Posterior vena cava (tissue), 2 donors: ENCODE data around the gene KDM7A. TPM values are rescaled to one million over a fixed set of nuclear protein-coding genes. Genes with fewer than 3 reads are reported as not detected.
"Not testable (repeated sequence)": the region's sequence is repeated elsewhere in the genome, so short reads cannot be mapped to it uniquely, and the experiment has no call there.

ENCODE experiments used
- DNase-seq: peaks from one replicate; pipeline ENCODE4 v3.0.0-alpha.2; 2020; ENCODE audit warnings: low spot score
- intact Hi-C, 2 donors: fragments of 100-400 bp; cut with DNase I; formaldehyde crosslinking; loops; one replicate each; pipeline versions ENCODE4 v1.14.1 to v1.14.2; 2022 to 2023
- total RNA-seq, 2 donors: library from RNA; stranded (reverse); fragmentation: NEBNext Ultra II Directional; extraction: Animal tissue kit (Norgen Biotek cat#: 25700); gene quantifications; one replicate each; pipeline ENCODE4 v1.2.1, GENCODE V29; 2021
- donor health status: DM: yes; HTN: yes; CAD: no.
- donor health status: DM: yes; HTN: yes; CAD: no.

The KDM7A gene
- total RNA-seq, 2 donors from 2014 or later = 15.4 to 23.1 TPM

GRCh38 chr7:140122965-140123364 is 53.8 kb downstream of the KDM7A start:
- no peak for DNase-seq
- intact Hi-C loops = no loop called here

GRCh38 chr7:140121326-140121725 is 55.5 kb downstream of the KDM7A start:
- intact Hi-C loops = no loop called here
- no peak for DNase-seq

GRCh38 chr7:140114817-140115216 is 62.0 kb downstream of the KDM7A start:
- peak; percentile 80 for DNase-seq
- intact Hi-C loops = not testable (repeated sequence)

DNA sequence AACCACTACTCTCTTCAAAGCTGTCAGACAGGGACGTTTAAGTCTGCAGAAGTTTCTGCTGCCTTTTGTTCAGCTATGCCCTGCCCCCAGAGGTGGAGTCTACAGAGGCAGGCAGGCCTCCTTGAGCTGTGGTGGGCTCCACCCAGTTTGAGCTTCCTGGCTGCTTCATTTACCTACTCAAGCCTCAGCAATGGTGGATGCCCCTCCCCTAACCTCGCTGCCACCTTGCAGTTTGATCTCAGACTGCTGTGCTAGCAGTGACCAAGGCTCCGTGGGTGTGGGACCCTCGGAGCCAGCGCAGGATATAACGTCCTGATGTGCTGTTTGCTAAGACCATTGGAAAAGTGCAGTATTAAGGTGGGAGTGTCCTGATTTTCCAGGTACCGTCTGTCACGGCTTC is 68.0 kb downstream of the KDM7A start:
- intact Hi-C loops, DNase-seq: not testable (repeated sequence)

DNA sequence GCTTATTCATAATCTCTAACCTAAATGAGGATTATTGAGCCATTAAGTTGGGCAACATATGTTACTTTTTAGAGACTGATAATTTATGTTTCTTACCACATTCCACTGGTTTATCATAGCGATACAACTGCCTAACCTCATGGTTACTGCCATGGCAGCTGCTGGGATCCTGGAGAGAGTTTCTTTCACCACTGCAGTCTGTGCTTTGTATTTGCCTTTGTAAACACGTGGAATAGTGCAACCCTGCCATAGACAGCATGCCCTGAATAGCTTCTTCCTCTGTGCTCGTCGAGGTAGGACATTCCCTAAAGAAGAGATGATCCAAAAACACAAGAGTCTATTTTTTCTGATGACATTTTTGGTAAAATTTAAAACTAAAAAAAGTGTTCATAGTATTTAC is 80.3 kb downstream of the KDM7A start:
- no peak for DNase-seq
- intact Hi-C loops = no loop called here

DNA sequence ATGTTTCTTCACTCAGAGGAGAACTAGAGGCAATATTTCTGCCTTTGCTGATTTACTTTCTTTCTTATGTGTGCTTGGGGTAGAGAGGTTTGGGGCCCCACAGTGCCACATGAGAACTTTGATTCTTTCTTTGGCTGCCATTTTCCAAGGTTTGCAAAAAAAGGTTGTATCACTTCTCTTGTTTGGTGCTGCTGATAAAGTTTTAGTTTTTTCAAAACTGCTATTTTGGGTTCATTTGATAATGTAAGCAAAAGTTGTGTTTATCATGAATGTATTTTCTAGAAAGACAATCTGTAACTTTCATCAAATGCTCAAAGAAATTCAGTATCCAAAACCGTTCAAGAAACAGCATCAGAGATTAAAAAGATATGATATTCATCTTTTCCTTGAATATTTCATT is 83.4 kb downstream of the KDM7A start:
- intact Hi-C loops = no loop called here
- no peak for DNase-seq

DNA sequence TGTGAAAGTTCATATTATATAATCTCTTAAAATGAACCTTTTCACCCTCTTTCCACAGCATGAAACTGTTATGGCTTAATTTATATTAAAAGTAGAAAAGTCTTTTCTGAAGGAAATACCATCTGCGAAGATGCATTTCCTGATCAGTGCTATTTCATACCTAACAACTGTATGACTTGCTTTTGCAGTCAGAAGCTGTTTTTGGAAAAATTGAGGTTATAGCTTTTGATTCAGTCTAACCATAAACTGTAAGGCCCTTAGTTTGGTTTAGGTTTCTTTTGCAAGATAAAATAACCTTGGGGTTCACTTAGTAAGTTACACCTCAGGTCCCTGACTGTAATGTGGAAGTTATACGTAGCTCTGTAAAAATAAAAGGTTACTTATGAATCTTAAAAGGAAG is 91.3 kb downstream of the KDM7A start:
- no peak for DNase-seq
- intact Hi-C loops = no loop called here

DNA sequence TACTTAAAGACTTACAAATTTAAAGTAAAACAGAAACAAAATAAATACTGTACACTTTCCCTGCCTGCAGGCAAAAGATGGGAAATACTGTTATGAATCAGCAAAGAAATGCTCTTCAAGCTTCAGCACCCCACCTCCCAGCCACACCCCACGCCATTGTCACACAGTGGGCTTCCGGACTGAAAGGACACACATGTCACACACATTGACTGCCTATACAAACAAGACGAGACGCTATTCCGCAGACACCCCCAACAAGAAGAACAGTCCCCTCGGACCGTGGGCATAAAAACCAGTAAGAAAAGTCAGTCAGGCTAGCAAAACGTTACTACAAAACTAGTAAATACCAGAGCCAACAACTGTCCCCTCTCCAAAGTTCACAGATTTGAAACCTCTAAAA is 91.8 kb downstream of the KDM7A start:
- intact Hi-C loops = no loop called here
- DNase-seq = no peak

DNA sequence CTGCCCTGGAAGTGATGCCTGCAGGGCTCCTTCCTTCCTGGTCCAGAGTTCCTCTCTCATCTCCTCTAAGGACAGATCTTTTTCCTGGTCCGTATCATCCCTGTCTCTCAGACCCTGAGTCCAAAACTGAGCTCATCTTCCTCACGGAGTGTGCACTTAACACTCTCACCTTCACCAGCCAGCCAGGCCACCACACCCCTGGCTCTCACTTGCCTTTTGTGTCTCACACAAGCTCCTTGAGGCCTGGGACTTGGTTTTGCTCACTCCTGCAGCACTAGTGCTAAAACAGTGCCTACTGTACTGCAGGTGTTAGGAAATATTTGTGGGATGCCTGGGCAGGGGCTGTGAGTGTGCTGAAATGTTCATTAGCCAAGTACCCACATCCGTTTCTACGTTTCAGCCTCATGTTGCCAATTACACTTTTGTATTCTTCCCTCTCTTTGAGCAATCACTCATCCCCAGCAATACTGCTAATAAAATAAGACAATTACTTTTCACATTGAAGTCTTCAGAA is 92.6 kb downstream of the KDM7A start:
- intact Hi-C loops = no loop called here

DNA sequence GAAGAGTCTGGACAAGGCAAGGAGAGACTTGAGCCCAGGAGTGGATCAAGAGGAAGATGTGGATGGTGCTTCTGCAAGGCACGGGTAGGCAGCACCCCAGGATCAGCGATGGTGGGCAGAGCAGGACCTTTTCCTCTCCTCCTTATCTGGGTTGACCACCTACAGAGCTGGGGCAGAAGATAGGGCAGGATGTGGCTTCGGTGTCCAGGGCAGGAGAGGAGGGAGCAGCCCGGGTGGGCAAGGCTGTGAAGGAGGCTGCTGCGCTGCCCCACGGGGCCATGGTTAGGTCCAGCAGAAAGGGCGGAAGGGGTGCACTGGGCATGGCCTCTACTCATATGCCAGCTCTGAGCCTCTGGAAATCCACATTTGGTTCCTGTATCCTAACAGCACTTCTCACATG is 94.0 kb downstream of the KDM7A start:
- peak; percentile 79 for DNase-seq
- intact Hi-C loops = no loop called here

More for the DNA sequence above, 92.6 kb downstream of the KDM7A start:
- DNase-seq = peak; percentile 64

- intact Hi-C loops = no loop called here
- DNase-seq = no peak
Measured at GRCh38 chr7:140081774-140082425, 94.9 kb downstream of the KDM7A start.

- intact Hi-C loops = no loop called here
- no peak for DNase-seq
Measured at GRCh38 chr7:140080919-140081318, 95.9 kb downstream of the KDM7A start.

GRCh38 chr7:140079121-140079536 is 97.7 kb downstream of the KDM7A start:
- intact Hi-C loops = no loop called here
- no peak for DNase-seq

- no peak for DNase-seq
- intact Hi-C loops = no loop called here
Measured at GRCh38 chr7:140078392-140078791, 98.4 kb downstream of the KDM7A start.

- no peak for DNase-seq
- intact Hi-C loops = no loop called here
Measured at GRCh38 chr7:140074780-140075179, 102.0 kb downstream of the KDM7A start.

- no peak for DNase-seq
- intact Hi-C loops = no loop called here
Measured at GRCh38 chr7:140070546-140070945, 106.2 kb downstream of the KDM7A start.

- intact Hi-C loops = no loop called here
- no peak for DNase-seq
Measured at GRCh38 chr7:140069298-140069949, 107.4 kb downstream of the KDM7A start.

DNA sequence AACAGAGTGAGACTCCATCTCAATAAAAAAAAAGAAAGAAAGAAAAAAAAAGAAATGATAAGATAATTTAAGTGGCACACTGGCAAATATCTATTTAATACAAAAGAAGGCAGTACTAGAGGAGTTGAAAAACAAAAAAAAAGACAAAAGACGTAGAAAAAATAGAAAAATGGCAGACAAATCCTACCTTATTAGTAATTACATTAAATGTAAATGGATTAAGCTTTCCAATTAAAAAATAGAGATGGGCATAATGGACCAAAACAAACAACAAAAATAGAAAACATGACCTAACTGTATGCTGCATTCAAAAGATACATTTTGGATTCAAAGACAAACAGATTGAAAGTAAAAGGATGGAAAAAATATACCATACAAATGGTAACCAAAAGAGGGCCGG is 108.8 kb downstream of the KDM7A start:
- DNase-seq = no peak
- intact Hi-C loops = no loop called here

DNA sequence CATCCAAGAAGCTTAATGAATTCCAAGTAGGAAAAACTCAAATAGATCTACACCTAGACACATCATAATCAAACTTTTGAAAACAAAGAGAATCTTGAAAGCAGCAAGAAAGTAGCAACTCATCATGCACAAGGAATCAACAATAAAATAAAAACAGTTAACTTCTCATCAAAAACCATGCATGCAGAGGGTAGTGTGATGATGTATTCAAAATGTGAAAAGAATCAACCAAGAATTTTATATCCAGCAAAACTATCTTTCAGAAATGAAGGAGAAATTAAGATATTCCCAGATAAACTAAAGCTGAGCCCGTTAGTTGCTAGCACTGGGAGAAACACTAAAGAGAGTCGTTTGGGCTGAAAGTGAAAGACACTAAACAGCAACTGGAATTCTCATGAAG is 109.7 kb downstream of the KDM7A start:
- intact Hi-C loops = no loop called here
- no peak for DNase-seq

DNA sequence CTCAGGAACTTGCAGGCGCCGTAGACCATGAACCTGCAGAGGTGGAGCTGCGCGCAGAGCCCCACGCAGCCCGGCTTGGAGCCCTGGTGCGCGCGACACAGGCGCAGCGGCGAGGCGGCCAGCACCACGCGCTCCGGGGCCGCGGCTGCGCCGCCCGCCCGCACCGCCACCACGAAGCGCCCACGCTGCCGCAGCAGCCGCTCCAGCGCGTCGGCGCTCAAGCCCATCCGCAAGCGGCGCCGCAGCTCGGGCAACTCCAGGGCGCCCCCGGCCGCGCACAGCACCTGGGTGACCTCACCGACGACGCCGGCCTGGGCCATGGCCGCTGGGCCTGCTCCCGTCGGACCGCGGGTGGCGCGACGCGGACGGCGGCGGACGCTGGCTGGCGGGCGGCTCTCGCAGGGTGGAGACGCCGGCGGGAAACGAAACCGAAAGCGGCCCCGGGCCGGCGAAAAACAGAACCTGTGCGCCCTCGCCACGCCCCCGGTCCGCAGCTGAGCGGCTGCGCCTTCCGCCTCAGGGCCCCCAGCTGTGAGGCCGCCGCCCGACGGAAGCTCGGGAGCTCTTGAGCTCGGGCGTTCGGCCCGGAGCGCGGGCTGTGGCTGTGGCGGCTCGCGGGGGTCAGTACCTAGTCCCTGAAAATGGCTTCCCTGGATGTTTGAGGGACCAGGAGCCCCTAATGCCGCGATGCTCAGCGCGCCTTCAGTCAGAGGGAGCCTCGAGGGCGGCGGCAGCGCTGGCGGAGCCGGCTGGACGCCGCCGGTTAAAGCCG is 114.1 kb downstream of the KDM7A start, which contains the start of gene PARP12:
PARP12 (minus strand) TSS at position 424 of the 772 bp plus-strand sequence; CDS start at position 320, 104 bp downstream.
- DNase-seq = peak; percentile 97
- intact Hi-C loops = no loop called here
